Liver (tissue), 3 donors: ENCODE data around the gene UBASH3B.

Experiments
- ATF3 ChIP-seq: IDR thresholded peaks from 2 replicates; pipeline ENCODE4 v1.6.1; 2016; ENCODE audit warnings: antibody characterized with exemption
- CTCF ChIP-seq: fragments of 150-350 bp; IDR thresholded peaks from 2 replicates; pipeline ENCODE4 v1.5.1; 2017; ENCODE audit warnings: improper control_type of control experiment, low read depth, low read length; ENCODE audit not compliant: missing input control
- FOXA1 ChIP-seq: IDR thresholded peaks from 2 replicates; pipeline ENCODE4 v1.6.1; 2016; ENCODE audit warnings: antibody characterized with exemption
- FOXA2 ChIP-seq: IDR thresholded peaks from 2 replicates; pipeline ENCODE4 v1.6.1; 2016; ENCODE audit warnings: antibody characterized with exemption
- GABPA ChIP-seq, 2 donors: IDR thresholded peaks in 1 of 2; conservative IDR thresholded peaks in 1 of 2; 2 replicates each; pipeline ENCODE4 v1.6.1; 2016; ENCODE audit warnings: antibody characterized with exemption in 2 of 2, mild to moderate bottlenecking in 1 of 2, moderate library complexity in 1 of 2
- JUND ChIP-seq, 2 donors: IDR thresholded peaks; 2 replicates each; pipeline ENCODE4 v1.6.1; 2016; ENCODE audit warnings: antibody characterized with exemption in 2 of 2
- NR2F2 ChIP-seq: IDR thresholded peaks from 2 replicates; pipeline ENCODE4 v1.6.1; 2016; ENCODE audit warnings: antibody characterized with exemption
- REST ChIP-seq: IDR thresholded peaks from 2 replicates; pipeline ENCODE4 v1.6.1; 2016; ENCODE audit warnings: antibody characterized with exemption, mild to moderate bottlenecking
- TAF1 ChIP-seq: conservative IDR thresholded peaks from 2 replicates; pipeline ENCODE4 v1.6.1; 2016; ENCODE audit warnings: antibody characterized with exemption, mild to moderate bottlenecking
- YY1 ChIP-seq: IDR thresholded peaks from 2 replicates; pipeline ENCODE4 v1.6.1; 2016; ENCODE audit warnings: antibody characterized with exemption, mild to moderate bottlenecking
- ZBTB33 ChIP-seq: IDR thresholded peaks from 2 replicates; pipeline ENCODE4 v1.6.1; 2016; ENCODE audit warnings: antibody characterized with exemption
- donor health status: healthy.
- donor health status: healthy.

- TF ChIP-seq CTCF: no peak
- TF ChIP-seq ZBTB33: no peak
- TF ChIP-seq YY1: no peak
- no peak for TF ChIP-seq JUND (IDR thresholded peaks at IDR 0.05)
- TF ChIP-seq FOXA2: no peak
- no peak for TF ChIP-seq FOXA1
- TF ChIP-seq TAF1: no peak
- TF ChIP-seq NR2F2: no peak
- TF ChIP-seq REST: no peak
- no peak for TF ChIP-seq ATF3
- no peak for TF ChIP-seq GABPA (IDR thresholded peaks at IDR 0.05 in 1 of 2, conservative IDR thresholded peaks at IDR 0.05 in 1 of 2)
Observed at GRCh38 chr11:122685041-122685440, 29.5 kb downstream of the UBASH3B start.
